Left ventricle myocardium inferior (tissue), 1 donor: ENCODE results near the gene RNF14. TPM values are rescaled to one million over a fixed set of nuclear protein-coding genes. Genes with fewer than 3 reads are reported as not detected.
A peak's percentile ranks its signal among the peaks of the same experiment; 100 is the strongest.

Experiments
- DNase-seq: peaks from one replicate; pipeline ENCODE4 v3.0.0-alpha.2; 2020
- H3K27ac ChIP-seq: fragments of 200-600 bp; replicated peaks from 2 replicates; pipeline ENCODE4 v1.8.0; 2021
- H3K27me3 ChIP-seq: fragments of 200-600 bp; 2 replicates; pipeline ENCODE4 v1.8.0; 2021; ENCODE audit warnings: low read depth
- H3K36me3 ChIP-seq: fragments of 200-600 bp; 2 replicates; pipeline ENCODE4 v1.8.0; 2021
- H3K4me1 ChIP-seq: fragments of 200-600 bp; 2 replicates; pipeline ENCODE4 v1.8.0; 2021
- H3K4me3 ChIP-seq: fragments of 200-600 bp; 2 replicates; pipeline ENCODE4 v1.8.0; 2021; ENCODE audit warnings: mild to moderate bottlenecking, moderate library complexity
- H3K9me3 ChIP-seq: fragments of 200-600 bp; replicated peaks from 2 replicates; pipeline ENCODE4 v1.8.0; 2021
- intact Hi-C: fragments of 100-400 bp; cut with micrococcal nuclease; formaldehyde crosslinking; loops from one replicate; pipeline ENCODE4 v1.11.0; 2022
- total RNA-seq: library from RNA; stranded (reverse); fragmentation: NEBNext Ultra II Directional; extraction: Animal tissue kit (Norgen Biotek cat#: 25700); gene quantifications from one replicate; pipeline ENCODE4 v1.2.1, GENCODE V29; 2021
- TF ChIP-seq, protein P1 (sequence below): fragments of 200-600 bp; IDR thresholded peaks from 2 replicates; pipeline ENCODE4 v1.8.0; 2021; ENCODE audit warnings: antibody characterized with exemption, mild to moderate bottlenecking, borderline replicate concordance
- donor health status: DM: no; HTN: yes; CAD: no; lungs with severe emphysema.

RNF14 gene
- total RNA-seq, 1 donor from 2014 or later = 120 TPM

DNA sequence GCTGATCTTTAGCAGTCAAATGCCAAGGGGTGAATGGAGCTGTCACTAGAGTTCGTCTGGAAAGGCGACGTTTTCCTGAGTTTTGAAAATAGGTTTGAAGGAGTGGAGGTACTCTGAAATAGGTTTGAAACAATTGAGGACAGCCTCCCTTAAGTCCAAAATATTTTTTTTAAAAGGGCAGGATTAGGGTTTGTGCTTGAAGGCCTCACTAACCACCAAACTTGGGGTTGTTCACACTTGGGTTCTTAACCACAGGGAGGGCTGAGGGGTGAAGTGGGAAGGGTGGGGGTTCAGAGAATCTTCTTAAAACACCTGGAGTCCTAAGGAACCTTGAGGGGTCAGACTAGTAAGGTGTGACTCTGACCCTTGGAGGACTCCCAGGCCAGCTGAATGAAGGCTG lies 7.4 kb upstream of the RNF14 start:
- Histone ChIP-seq H3K27me3 (no peaks in the 10 kb centered on the region), H3K9me3 (no peaks in the 10 kb centered on the region), H3K36me3 (no peaks in the 10 kb centered on the region), H3K4me3 (no peak overlapping the region), H3K27ac (peak overlapping the region; percentile 88), H3K4me1 (peaks cover 47% of the 10 kb centered on the region)
- TF ChIP-seq, protein P1, sequence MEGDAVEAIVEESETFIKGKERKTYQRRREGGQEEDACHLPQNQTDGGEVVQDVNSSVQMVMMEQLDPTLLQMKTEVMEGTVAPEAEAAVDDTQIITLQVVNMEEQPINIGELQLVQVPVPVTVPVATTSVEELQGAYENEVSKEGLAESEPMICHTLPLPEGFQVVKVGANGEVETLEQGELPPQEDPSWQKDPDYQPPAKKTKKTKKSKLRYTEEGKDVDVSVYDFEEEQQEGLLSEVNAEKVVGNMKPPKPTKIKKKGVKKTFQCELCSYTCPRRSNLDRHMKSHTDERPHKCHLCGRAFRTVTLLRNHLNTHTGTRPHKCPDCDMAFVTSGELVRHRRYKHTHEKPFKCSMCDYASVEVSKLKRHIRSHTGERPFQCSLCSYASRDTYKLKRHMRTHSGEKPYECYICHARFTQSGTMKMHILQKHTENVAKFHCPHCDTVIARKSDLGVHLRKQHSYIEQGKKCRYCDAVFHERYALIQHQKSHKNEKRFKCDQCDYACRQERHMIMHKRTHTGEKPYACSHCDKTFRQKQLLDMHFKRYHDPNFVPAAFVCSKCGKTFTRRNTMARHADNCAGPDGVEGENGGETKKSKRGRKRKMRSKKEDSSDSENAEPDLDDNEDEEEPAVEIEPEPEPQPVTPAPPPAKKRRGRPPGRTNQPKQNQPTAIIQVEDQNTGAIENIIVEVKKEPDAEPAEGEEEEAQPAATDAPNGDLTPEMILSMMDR = no peak
- no peak for DNase-seq
- intact Hi-C loops = loop anchor here (5.0 to 10.0 kb wide), 2 partner anchors 47 to 264 kb away; no protein-coding TSS in a partner anchor

- H3K27me3 ChIP-seq = no peaks in the 10 kb centered on the region
- H3K4me1 ChIP-seq = peaks cover 34% of the 10 kb centered on the region
- H3K36me3 ChIP-seq = no peaks in the 10 kb centered on the region
- no peak for DNase-seq
- TF ChIP-seq, protein P1 = no peak
- intact Hi-C loops = loop anchor here (5.0 to 10.0 kb wide), 2 partner anchors 49 to 266 kb away; no protein-coding TSS in a partner anchor
- H3K4me3 ChIP-seq = no peak overlapping the region
- no peak overlapping the region for H3K27ac ChIP-seq
- no peaks in the 10 kb centered on the region for H3K9me3 ChIP-seq
Observed at GRCh38 chr5:141963701-141964100, 5.2 kb upstream of the RNF14 start.

GRCh38 chr5:141965071-141965470 lies 3.8 kb upstream of the RNF14 start:
- H3K27me3 ChIP-seq = no peaks in the 10 kb centered on the region
- H3K27ac ChIP-seq = no peak overlapping the region
- TF ChIP-seq, protein P1 = no peak
- peaks cover 32% of the 10 kb centered on the region for H3K4me1 ChIP-seq
- DNase-seq = no peak
- intact Hi-C loops = loop anchor here (10.0 kb wide), 1 partner anchor 50 kb away; no protein-coding TSS in a partner anchor
- H3K36me3 ChIP-seq = no peaks in the 10 kb centered on the region
- no peak overlapping the region for H3K4me3 ChIP-seq
- H3K9me3 ChIP-seq = no peaks in the 10 kb centered on the region

GRCh38 chr5:141966275-141966962 lies 2.5 kb upstream of the RNF14 start:
- Histone ChIP-seq H3K27me3 (no peaks in the 10 kb centered on the region), H3K36me3 (peaks cover 9% of the 10 kb centered on the region), H3K9me3 (no peaks in the 10 kb centered on the region), H3K27ac (no peak overlapping the region), H3K4me1 (peaks cover 32% of the 10 kb centered on the region), H3K4me3 (no peak overlapping the region)
- intact Hi-C loops = loop anchor here (10.0 kb wide), 1 partner anchor 52 kb away; no protein-coding TSS in a partner anchor
- TF ChIP-seq, protein P1 = no peak
- no peak for DNase-seq

GRCh38 chr5:141966963-141967333 lies 2.0 kb upstream of the RNF14 start:
- Histone ChIP-seq H3K27ac (no peak overlapping the region), H3K4me3 (no peak overlapping the region), H3K4me1 (peaks cover 36% of the 10 kb centered on the region), H3K9me3 (no peaks in the 10 kb centered on the region), H3K27me3 (no peaks in the 10 kb centered on the region), H3K36me3 (peaks cover 14% of the 10 kb centered on the region)
- intact Hi-C loops = loop anchor here (10.0 kb wide), 1 partner anchor 52 kb away; no protein-coding TSS in a partner anchor
- TF ChIP-seq, protein P1 = no peak
- no peak for DNase-seq
